DND-41 (cell line): Measurements from ENCODE around the gene PTPRK.

Source experiments
- CTCF ChIP-seq: IDR thresholded peaks from 2 replicates; pipeline ENCODE4 v1.5.1; 2012; ENCODE audit warnings: borderline replicate concordance, low read length, moderate library complexity, mild to moderate bottlenecking; ENCODE audit not compliant: poor library complexity, severe bottlenecking; ENCODE audit errors: extremely low read depth
- EZH2 ChIP-seq: IDR thresholded peaks from 3 replicates; pipeline ENCODE4 v1.6.1; 2012; ENCODE audit warnings: borderline replicate concordance, low read depth, mild to moderate bottlenecking, moderate library complexity, low read length, inconsistent platforms; ENCODE audit not compliant: severe bottlenecking

GRCh38 chr6:128251445-128252340, 268.7 kb downstream of the PTPRK start:
- no peak for TF ChIP-seq CTCF
- no peak for TF ChIP-seq EZH2
